GM12892 (cell line): Measurements from ENCODE around the gene KRTAP5-1.

Experiments
- POLR2A ChIP-seq: IDR thresholded peaks from 2 replicates; pipeline ENCODE4 v1.6.1; 2011; ENCODE audit warnings: low read depth, low read length, control low read depth
- POLR2AphosphoS5 ChIP-seq: IDR thresholded peaks from 2 replicates; pipeline ENCODE4 v1.6.1; 2011; ENCODE audit warnings: low read depth, low read length, control low read depth

GRCh38 chr11:1630271-1630670 is 45.2 kb upstream of the KRTAP5-1 start:
- TF ChIP-seq POLR2A = no peak
- TF ChIP-seq POLR2AphosphoS5 = no peak
